Activated naive CD8-positive, alpha-beta T cell (primary cell): Measurements from ENCODE around the gene ISLR2.
"Not testable (repeated sequence)": the region's sequence is repeated elsewhere in the genome, so short reads cannot be mapped to it uniquely, and the experiment has no call there.

Experiments
- H3K27ac Mint-ChIP-seq: one replicate; pipeline ENCODE4 v1.8.0; 2021; ENCODE audit warnings: mixed read lengths
- H3K27me3 Mint-ChIP-seq: one replicate; pipeline ENCODE4 v1.8.0; 2021; ENCODE audit warnings: mixed read lengths
- H3K36me3 Mint-ChIP-seq: one replicate; pipeline ENCODE4 v1.8.0; 2021; ENCODE audit warnings: mixed read lengths
- H3K4me1 Mint-ChIP-seq: one replicate; pipeline ENCODE4 v1.8.0; 2021; ENCODE audit warnings: low read depth, mixed read lengths
- H3K4me3 Mint-ChIP-seq: one replicate; pipeline ENCODE4 v1.8.0; 2021; ENCODE audit warnings: mild to moderate bottlenecking, mixed read lengths
- H3K9me3 Mint-ChIP-seq: one replicate; pipeline ENCODE4 v1.8.0; 2021; ENCODE audit warnings: low read depth, mixed read lengths

Gene ISLR2, protein sequence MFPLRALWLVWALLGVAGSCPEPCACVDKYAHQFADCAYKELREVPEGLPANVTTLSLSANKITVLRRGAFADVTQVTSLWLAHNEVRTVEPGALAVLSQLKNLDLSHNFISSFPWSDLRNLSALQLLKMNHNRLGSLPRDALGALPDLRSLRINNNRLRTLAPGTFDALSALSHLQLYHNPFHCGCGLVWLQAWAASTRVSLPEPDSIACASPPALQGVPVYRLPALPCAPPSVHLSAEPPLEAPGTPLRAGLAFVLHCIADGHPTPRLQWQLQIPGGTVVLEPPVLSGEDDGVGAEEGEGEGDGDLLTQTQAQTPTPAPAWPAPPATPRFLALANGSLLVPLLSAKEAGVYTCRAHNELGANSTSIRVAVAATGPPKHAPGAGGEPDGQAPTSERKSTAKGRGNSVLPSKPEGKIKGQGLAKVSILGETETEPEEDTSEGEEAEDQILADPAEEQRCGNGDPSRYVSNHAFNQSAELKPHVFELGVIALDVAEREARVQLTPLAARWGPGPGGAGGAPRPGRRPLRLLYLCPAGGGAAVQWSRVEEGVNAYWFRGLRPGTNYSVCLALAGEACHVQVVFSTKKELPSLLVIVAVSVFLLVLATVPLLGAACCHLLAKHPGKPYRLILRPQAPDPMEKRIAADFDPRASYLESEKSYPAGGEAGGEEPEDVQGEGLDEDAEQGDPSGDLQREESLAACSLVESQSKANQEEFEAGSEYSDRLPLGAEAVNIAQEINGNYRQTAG

DNA sequence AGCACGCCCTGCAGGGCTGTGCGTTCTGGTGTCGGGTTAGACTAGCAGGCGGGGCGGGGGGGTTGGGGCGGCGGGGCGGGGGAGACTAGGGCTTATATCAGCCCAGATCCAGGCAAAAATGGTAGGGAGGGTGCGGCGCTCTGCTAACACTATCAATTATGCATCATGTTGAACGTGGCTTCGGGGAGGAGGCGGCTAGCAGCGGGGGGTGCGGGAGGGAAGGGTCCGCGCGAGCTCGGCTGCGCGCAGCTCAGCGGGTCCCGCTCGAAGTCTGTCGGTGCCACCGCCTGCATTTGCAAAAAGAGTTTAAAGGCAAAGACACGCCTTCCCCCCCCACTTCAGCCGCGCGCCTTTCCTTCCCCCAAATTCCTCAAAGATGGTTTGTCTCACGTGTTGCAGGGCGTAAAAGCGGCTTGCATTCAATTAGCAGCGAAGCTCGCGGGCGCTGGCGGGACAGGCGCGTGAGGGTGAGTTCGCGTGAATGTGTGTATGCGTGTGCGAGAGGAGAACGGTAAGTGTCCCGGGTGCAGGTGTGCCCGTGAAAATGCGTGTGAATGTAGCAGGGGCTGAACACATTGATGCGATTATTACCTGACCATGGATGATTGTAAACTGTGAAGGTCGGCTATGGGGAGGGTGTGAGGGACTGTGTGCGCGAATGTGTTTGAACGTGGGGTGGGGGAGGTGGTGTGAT lies at the start of gene ISLR2:
Gene ISLR2 (plus strand): TSS at position 432 of the 694 bp plus-strand sequence. CDS start 2,169 bp downstream, outside the sequence.
- Mint-ChIP-seq H3K36me3 (no peaks in the 10 kb centered on the region), H3K27ac (no peak within 1 kb of the TSS), H3K27me3 (peaks cover 36% of the 10 kb centered on the region), H3K4me3 (peak within 1 kb of the TSS; percentile 54), H3K9me3 (no peaks in the 10 kb centered on the region), H3K4me1 (peaks cover 40% of the 10 kb centered on the region)

DNA sequence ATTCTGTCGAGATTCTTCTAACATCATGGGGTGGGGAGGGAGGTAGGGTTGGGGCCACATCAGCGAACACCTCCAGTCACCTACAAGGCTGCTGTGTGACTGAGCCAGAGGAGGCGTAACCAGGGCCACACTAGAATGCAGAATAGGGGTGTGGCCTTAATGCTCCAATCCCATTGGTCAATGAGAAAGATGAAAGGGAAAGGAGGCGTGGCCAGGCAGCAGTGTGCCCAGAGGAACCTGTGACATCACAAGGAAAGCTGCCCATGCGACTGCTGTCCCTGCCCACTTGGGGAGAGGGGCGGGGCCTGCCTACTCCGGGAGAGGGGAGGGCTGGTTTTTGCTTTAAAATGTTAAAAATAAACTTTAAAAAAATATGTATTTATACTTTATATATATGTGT lies 47.9 kb upstream of the ISLR2 start, which contains the start of gene GOLGA6A:
Gene GOLGA6A (minus strand): TSS at position 101 of the 400 bp plus-strand sequence. CDS start 41 bp downstream, at position 60.
- H3K27ac Mint-ChIP-seq, result not testable (repeated sequence)

DNA sequence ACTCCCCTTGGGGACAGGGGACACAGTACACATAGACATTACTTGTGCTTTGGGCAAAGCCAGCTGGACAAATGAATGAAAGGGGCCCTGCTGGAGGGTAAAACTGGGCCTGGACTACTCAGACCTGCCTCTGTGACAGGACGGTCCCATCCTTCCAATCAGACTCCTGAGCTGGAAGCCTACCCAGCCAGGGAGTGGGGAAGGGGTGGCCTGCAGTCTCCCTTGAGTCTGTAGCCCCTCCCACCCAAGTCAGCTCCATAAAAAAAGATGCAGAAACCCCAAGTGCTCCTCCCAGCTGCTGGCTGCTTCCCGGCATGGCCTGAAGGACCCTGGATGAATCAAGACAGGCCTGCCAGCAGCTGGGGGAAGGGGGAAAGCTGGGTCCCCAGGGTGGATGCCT lies 35.8 kb upstream of the ISLR2 start:
- H3K9me3 Mint-ChIP-seq, H3K4me1 Mint-ChIP-seq, H3K27me3 Mint-ChIP-seq, H3K27ac Mint-ChIP-seq, H3K4me3 Mint-ChIP-seq, H3K36me3 Mint-ChIP-seq: not testable (repeated sequence)

More for the DNA sequence above, 47.9 kb upstream of the ISLR2 start, which contains the start of gene GOLGA6A:
- H3K9me3 Mint-ChIP-seq, H3K36me3 Mint-ChIP-seq, H3K4me1 Mint-ChIP-seq, H3K4me3 Mint-ChIP-seq, H3K27me3 Mint-ChIP-seq: not testable (repeated sequence)

DNA sequence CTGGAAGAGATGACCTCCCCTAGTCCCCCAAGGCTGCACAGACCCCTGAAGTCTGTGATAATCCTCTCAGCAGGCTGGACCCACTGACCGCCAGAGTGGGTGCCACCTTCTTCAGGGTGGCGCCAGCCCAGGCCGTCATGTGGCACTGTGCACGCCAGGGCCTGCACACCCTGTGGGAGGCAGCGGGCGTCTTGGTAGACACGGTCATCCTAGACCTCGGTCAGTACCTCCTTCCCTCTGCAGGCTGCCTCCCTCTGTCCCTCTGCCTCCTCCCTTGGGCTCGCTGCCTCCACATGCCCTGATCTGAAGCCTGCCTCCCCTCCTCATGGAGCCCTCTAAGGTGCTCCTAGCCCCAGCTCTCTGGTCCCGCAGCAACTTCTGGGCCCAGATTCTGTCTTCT lies 34.8 kb upstream of the ISLR2 start:
- not testable (repeated sequence) for H3K9me3 Mint-ChIP-seq, H3K4me3 Mint-ChIP-seq, H3K27me3 Mint-ChIP-seq, H3K4me1 Mint-ChIP-seq, H3K36me3 Mint-ChIP-seq, H3K27ac Mint-ChIP-seq

DNA sequence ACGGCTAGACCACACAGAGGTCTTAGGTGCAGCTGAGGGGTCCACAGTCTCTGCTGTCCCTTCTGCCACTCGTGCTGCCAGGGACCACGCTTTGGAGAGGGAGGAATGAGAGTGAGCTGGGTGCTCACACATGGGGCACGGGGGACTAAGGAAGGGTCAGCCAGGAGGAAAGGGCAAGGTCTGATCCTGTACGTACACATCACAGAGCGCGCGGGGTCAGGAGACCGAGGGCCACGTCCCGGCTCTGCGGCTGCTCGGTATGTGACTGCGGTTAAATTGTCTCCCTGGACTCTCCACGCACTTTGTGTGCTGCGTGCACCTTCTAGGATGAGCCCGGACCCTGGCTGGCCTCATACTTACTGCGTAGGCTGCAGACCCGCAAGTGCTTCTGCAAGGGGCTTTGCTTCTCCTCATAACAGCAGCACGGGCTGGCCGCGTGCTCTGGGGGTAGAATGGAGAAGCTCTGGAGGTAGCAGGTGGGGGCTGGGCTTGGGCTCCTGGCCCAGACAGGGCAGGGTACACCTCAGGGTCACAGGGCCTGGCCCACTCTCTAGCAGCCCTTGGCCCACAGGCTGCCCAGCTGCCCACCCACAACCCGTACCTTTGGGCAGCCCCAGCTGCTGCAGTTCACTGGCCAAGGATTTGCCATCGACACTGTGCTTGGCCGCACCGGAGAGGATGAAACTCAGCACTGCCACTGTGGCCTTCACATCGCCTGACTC lies 33.5 kb upstream of the ISLR2 start:
- H3K27ac Mint-ChIP-seq, H3K36me3 Mint-ChIP-seq, H3K27me3 Mint-ChIP-seq, H3K4me1 Mint-ChIP-seq, H3K9me3 Mint-ChIP-seq, H3K4me3 Mint-ChIP-seq: not testable (repeated sequence)

DNA sequence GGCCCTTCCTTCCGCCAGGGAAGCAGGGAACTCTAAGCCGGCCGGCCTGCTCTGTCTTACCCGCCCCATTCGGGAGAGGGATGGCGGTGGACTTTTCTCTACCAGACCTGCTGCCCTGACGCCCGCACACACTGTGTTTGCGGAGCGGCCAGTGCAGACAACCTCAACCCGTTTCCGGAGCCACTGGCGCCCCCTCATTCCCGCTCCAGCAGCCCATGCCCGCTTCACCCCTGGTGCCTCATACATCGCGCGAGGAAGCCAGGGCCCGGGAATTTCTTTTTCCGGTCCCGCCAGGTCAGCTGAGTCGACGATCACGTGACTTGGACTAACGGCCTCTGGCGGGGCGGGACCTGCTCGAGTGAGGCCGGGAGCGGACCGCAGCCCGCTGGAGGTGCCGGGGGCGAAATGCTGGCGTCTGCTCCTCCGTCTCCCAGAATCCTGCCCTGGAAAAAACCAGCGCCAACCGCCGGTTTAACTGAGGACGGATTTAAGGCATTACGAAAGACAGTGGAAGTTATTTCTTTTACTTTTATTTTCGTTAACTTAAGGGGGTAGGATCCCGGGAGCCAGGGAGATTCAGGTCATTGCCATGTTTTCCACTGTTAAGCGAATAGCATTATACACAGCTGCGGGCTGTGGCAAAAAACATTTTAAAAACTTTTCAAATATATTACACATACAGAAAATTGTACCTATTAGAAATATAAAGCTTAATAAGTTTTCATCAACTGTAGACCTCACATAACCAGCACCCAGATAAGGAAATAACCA lies 30.2 kb upstream of the ISLR2 start:
- H3K36me3 Mint-ChIP-seq, H3K27me3 Mint-ChIP-seq, H3K4me1 Mint-ChIP-seq, H3K9me3 Mint-ChIP-seq: not testable (repeated sequence)
- Mint-ChIP-seq H3K27ac (peak overlapping the region; percentile 86), H3K4me3 (peak overlapping the region; percentile 86)

DNA sequence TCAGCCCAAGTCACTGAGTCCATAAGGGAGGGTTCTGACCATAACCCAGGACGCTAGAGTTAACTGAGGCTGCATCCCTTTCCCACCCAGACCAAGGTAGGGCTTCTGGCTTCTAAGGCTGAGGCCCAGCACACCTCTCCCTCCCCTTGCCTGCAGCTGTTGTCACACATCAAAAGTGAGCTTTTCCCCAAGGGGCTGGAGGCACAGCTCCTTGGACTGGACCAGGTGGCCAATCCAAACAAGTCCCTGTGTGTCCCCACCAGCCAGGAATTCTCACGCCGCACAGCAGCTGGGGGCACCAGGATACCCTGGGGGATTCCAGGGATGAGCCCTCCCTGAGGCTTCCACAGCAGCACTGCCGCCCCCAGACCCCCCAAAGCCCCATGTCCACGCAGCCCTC lies 22.3 kb upstream of the ISLR2 start:
- H3K27ac Mint-ChIP-seq, result no peak overlapping the region
- H3K27me3 Mint-ChIP-seq, result no peaks in the 10 kb centered on the region
- H3K9me3 Mint-ChIP-seq, result no peaks in the 10 kb centered on the region
- no peaks in the 10 kb centered on the region for H3K36me3 Mint-ChIP-seq
- no peaks in the 10 kb centered on the region for H3K4me1 Mint-ChIP-seq
- no peak overlapping the region for H3K4me3 Mint-ChIP-seq

DNA sequence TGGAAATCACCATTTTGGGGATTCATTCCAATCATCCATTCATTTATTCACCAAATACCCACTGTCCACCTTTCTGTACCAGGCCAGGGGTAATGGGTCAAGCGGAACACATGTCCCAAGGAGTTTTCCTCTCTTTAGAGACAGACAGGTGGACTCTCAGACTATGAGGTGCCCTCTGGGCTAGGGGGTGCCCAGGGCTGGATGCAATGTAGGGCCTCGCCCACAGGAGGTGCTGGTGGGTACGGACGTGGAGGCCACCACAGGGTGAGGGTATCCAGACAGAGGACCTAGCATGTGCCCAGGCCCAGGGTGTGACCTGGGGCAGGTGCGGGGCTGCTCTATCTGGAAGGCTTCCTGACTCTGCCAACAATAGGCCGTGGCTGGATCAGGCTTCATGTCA lies 21.8 kb upstream of the ISLR2 start:
- H3K27me3 Mint-ChIP-seq, H3K36me3 Mint-ChIP-seq, H3K27ac Mint-ChIP-seq, H3K4me3 Mint-ChIP-seq, H3K9me3 Mint-ChIP-seq, H3K4me1 Mint-ChIP-seq: not testable (repeated sequence)

DNA sequence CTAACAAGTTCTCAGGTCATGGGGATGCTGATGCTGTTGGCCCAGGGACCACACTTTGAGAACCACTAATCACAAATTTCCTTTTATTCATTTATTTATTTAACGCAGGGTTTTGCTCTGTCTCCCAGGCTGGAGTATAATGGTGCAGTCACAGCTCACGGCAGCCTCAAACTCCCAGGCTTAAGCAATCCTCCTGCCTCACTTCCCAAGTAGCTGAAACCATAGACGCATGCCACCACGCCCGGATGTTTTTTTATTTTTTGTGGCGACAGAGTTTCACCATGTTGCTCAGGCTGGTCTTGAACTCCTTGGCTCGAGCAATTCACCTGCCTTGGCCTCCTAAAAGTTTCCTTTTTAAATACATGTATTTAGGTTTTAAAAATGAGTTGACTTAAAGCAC lies 20.7 kb upstream of the ISLR2 start:
- H3K36me3 Mint-ChIP-seq, result no peaks in the 10 kb centered on the region
- H3K9me3 Mint-ChIP-seq, result no peaks in the 10 kb centered on the region
- no peaks in the 10 kb centered on the region for H3K4me1 Mint-ChIP-seq
- H3K27me3 Mint-ChIP-seq, result no peaks in the 10 kb centered on the region
- H3K27ac Mint-ChIP-seq, result no peak overlapping the region
- H3K4me3 Mint-ChIP-seq, result no peak overlapping the region

DNA sequence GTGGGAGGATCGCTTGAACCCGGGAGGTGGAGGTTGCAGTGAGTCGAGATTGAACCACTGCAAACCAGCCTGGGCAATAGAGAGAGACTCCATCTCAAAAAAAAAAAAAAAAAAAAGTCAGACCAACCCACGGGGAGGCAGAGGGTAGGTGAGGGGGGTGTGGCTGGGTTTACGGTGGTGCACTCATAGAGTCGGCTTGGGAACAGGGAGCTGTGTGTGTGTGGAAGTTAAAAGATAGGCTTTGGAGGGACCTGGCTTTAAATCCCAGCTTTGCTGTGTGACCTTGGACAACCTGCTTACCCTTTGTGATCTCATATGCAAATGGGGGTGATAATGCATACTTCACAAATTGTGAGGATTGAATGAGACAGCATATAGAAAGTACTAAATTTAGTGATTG lies 10.0 kb upstream of the ISLR2 start:
- Mint-ChIP-seq H3K27me3 (peaks cover 13% of the 10 kb centered on the region), H3K27ac (no peak overlapping the region), H3K4me3 (no peak overlapping the region), H3K4me1 (peaks cover 3% of the 10 kb centered on the region), H3K9me3 (no peaks in the 10 kb centered on the region), H3K36me3 (no peaks in the 10 kb centered on the region)

DNA sequence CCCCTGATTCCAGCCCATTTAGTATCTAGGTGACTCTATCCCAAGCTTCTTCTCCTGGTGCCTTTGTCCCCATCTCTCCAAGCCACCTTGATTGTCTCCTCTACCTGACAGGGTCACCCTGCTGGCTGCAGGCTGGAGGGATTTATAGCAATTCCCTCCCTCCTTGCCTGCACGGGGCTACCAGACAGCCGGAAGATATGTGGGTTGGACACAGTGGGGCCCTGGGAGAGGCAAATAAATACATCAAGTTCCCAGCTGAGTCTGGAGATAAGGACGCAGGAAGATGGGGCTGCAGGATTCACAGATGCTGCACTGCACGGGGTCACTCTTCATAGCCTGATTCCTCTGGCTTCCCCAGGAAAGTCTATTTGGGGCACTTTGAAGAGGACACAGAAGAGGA lies 9.3 kb upstream of the ISLR2 start:
- Mint-ChIP-seq H3K4me1 (peaks cover 3% of the 10 kb centered on the region), H3K36me3 (no peaks in the 10 kb centered on the region), H3K4me3 (no peak overlapping the region), H3K9me3 (no peaks in the 10 kb centered on the region), H3K27ac (no peak overlapping the region), H3K27me3 (peaks cover 15% of the 10 kb centered on the region)

DNA sequence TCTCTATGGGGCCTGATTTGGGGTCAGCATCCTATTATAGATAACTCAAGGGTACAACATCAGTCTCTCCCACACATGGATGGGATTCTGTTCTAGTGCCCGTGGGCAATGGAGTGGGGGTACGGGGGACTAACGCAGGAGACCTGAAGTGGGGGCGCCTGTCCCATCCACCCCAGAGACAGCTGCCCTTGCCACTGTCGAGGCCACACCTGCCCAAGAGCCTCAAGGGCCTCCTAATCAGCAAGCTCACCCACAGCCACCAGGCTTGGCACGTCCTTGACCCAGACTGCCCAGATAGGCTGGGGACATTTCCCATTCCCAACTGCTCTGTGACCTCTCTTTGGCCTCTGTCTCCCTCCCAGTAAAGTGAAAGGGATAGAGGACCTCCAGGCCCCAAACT lies 8.5 kb upstream of the ISLR2 start:
- Mint-ChIP-seq H3K27me3 (peaks cover 15% of the 10 kb centered on the region), H3K27ac (no peak overlapping the region), H3K9me3 (no peaks in the 10 kb centered on the region), H3K4me3 (no peak overlapping the region), H3K36me3 (no peaks in the 10 kb centered on the region), H3K4me1 (peaks cover 3% of the 10 kb centered on the region)

DNA sequence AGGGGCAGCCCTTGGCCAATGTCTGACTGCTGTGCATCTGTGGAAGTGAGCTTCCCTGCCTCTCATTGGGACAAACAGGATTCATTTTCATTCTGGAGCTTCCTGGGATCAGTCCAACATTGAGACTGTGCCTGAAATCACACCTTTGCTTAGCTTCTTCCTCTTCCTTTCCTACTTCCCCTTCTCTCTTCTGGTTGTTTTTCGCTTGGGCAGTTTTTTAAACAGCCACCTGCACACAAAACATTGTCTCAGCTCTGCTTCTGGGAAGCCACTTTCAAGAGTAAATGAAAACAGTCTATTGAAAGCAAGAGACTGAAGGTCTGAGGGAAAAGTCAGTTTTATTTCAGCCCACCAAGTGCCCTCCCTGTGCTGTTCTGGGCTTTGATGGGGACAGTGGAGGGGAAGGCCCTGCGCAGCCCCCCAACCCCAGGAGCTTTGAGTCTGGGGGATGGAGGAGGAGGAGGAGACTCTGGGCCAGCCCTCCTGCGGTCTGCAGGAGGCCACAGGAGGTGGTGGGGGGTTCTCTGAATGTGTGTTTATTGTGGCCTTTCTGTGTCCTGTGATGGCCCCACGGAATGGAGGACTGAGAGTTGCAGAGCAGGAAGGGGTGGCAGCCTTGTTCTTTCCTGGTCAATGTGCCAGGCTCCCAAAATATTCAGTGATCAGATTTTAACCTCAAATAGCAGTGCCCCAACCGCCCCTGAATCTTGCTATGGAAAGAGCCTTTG lies 7.8 kb upstream of the ISLR2 start:
- no peaks in the 10 kb centered on the region for H3K9me3 Mint-ChIP-seq
- peaks cover 19% of the 10 kb centered on the region for H3K27me3 Mint-ChIP-seq
- no peak overlapping the region for H3K4me3 Mint-ChIP-seq
- H3K36me3 Mint-ChIP-seq, result no peaks in the 10 kb centered on the region
- H3K4me1 Mint-ChIP-seq, result peaks cover 5% of the 10 kb centered on the region
- H3K27ac Mint-ChIP-seq, result no peak overlapping the region

DNA sequence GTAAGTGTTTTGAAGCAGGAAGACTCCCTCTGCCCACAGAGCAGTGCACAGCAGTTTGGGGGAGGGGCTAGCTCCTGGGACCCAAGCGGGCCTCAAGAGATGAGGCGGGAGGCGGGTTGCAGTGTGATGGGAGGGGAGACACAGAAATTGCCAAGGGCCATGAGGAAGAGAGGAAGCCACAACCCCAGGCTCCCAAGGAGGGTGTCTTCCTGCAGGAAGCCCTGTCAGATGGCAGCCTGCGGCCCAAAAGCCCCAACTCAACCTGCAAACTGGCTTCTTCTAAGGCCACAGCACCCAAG lies 7.3 kb upstream of the ISLR2 start:
- Mint-ChIP-seq H3K27ac (no peak overlapping the region), H3K4me3 (no peak overlapping the region), H3K27me3 (peaks cover 16% of the 10 kb centered on the region)

More for the DNA sequence above, 7.3 kb upstream of the ISLR2 start:
- H3K36me3 Mint-ChIP-seq, result no peaks in the 10 kb centered on the region
- no peaks in the 10 kb centered on the region for H3K9me3 Mint-ChIP-seq
- H3K4me1 Mint-ChIP-seq, result peaks cover 8% of the 10 kb centered on the region
